Measurements from ENCODE around the gene ADGRL2. TPM values are rescaled to one million over a fixed set of nuclear protein-coding genes. Genes with fewer than 3 reads are reported as not detected.

ADGRL2 gene
- total RNA-seq, 1 experiment from 2014 or later, result 0.51 TPM

GRCh38 chr1:81990241-81990640, 189.5 kb downstream of the ADGRL2 start:
- TF ChIP-seq EZH2 (IDR thresholded peaks at IDR 0.05; ENCODE audit: low read length, unreplicated experiment), result no peak
- no peak for TF ChIP-seq EZH2phosphoT487 (IDR thresholded peaks at IDR 0.05; ENCODE audit: borderline replicate concordance, low read length)
- no peak for TF ChIP-seq CTCF (conservative IDR thresholded peaks at IDR 0.05; ENCODE audit: low read depth, low read length)
- ATAC-seq (no peak), DNase-seq (no peak)

GRCh38 chr1:81998165-81998564, 197.4 kb downstream of the ADGRL2 start:
- no peaks in the 10 kb centered on the region for H3F3A ChIP-seq (ENCODE audit: low read length, unreplicated experiment)
- CTCF ChIA-PET, result no interaction called here
- no peak overlapping the region for H3K27ac ChIP-seq (ENCODE audit: low read length)
- H3K4me1 ChIP-seq (ENCODE audit: insufficient read depth, low read length), result no peaks in the 10 kb centered on the region
- TF ChIP-seq CTCF (conservative IDR thresholded peaks at IDR 0.05; ENCODE audit: low read depth, low read length), result no peak
- no peak for TF ChIP-seq EZH2 (IDR thresholded peaks at IDR 0.05; ENCODE audit: low read length, unreplicated experiment)
- TF ChIP-seq EZH2phosphoT487 (IDR thresholded peaks at IDR 0.05; ENCODE audit: borderline replicate concordance, low read length), result no peak
- H3K4me2 ChIP-seq (ENCODE audit: low read length), result no peak overlapping the region
- no peak overlapping the region for H3K9ac ChIP-seq (ENCODE audit: low read length)
- no peak overlapping the region for H3K4me3 ChIP-seq (ENCODE audit: low read length)
- H3K36me3 ChIP-seq (ENCODE audit: low read depth, low read length), result no peaks in the 10 kb centered on the region
- no peak overlapping the region for H2AFZ ChIP-seq (ENCODE audit: low read length)
- peaks cover 57% of the 10 kb centered on the region for H3K27me3 ChIP-seq (ENCODE audit: low read length)
- no peaks in the 10 kb centered on the region for H3K79me2 ChIP-seq (ENCODE audit: low read length)
- H3K9me3 ChIP-seq (ENCODE audit: low read length), result no peaks in the 10 kb centered on the region
- intact Hi-C loops (cut with micrococcal nuclease), result no loop called here
- H4K20me1 ChIP-seq (ENCODE audit: low read length), result no peaks in the 10 kb centered on the region
- BruUV-seq (replicated peaks), result no TSS peak
- H3K9me2 ChIP-seq (replicated peaks; ENCODE audit: low read length), result no peaks in the 10 kb centered on the region
- DNase-seq (no peak), ATAC-seq (no peak)
- POLR2A ChIA-PET (ENCODE audit: unreplicated experiment), result no interaction called here

More at GRCh38 chr1:81990241-81990640, 189.5 kb downstream of the ADGRL2 start:
- Histone ChIP-seq H2AFZ (ENCODE audit: low read length) (no peak overlapping the region), H3K79me2 (ENCODE audit: low read length) (no peaks in the 10 kb centered on the region), H3K9me3 (ENCODE audit: low read length) (no peaks in the 10 kb centered on the region), H3K27ac (ENCODE audit: low read length) (no peak overlapping the region), H3K9ac (ENCODE audit: low read length) (no peak overlapping the region), H3K27me3 (ENCODE audit: low read length) (peaks cover 41% of the 10 kb centered on the region), H4K20me1 (ENCODE audit: low read length) (no peaks in the 10 kb centered on the region), H3F3A (ENCODE audit: low read length, unreplicated experiment) (no peaks in the 10 kb centered on the region), H3K4me3 (ENCODE audit: low read length) (no peak overlapping the region), H3K4me1 (ENCODE audit: insufficient read depth, low read length) (no peaks in the 10 kb centered on the region), H3K36me3 (ENCODE audit: low read depth, low read length) (no peaks in the 10 kb centered on the region), H3K9me2 (replicated peaks; ENCODE audit: low read length) (no peaks in the 10 kb centered on the region), H3K4me2 (ENCODE audit: low read length) (no peak overlapping the region)
- POLR2A ChIA-PET (ENCODE audit: unreplicated experiment), result no interaction called here
- intact Hi-C loops (cut with micrococcal nuclease), result no loop called here
- CTCF ChIA-PET, result no interaction called here
- no TSS peak for BruUV-seq (replicated peaks)

GRCh38 chr1:81999364-81999763, 198.6 kb downstream of the ADGRL2 start:
- ChIA-PET CTCF (no interaction called here), POLR2A (ENCODE audit: unreplicated experiment) (no interaction called here)
- Histone ChIP-seq H3K9me3 (ENCODE audit: low read length) (no peaks in the 10 kb centered on the region), H3K36me3 (ENCODE audit: low read depth, low read length) (no peaks in the 10 kb centered on the region), H4K20me1 (ENCODE audit: low read length) (no peaks in the 10 kb centered on the region), H2AFZ (ENCODE audit: low read length) (no peak overlapping the region), H3F3A (ENCODE audit: low read length, unreplicated experiment) (no peaks in the 10 kb centered on the region), H3K4me2 (ENCODE audit: low read length) (no peak overlapping the region), H3K27ac (ENCODE audit: low read length) (no peak overlapping the region), H3K27me3 (ENCODE audit: low read length) (peaks cover 58% of the 10 kb centered on the region), H3K4me3 (ENCODE audit: low read length) (no peak overlapping the region), H3K9me2 (replicated peaks; ENCODE audit: low read length) (no peaks in the 10 kb centered on the region), H3K9ac (ENCODE audit: low read length) (no peak overlapping the region), H3K79me2 (ENCODE audit: low read length) (no peaks in the 10 kb centered on the region), H3K4me1 (ENCODE audit: insufficient read depth, low read length) (no peaks in the 10 kb centered on the region)
- intact Hi-C loops (cut with micrococcal nuclease), result no loop called here
- DNase-seq (no peak), ATAC-seq (no peak)
- TF ChIP-seq EZH2 (IDR thresholded peaks at IDR 0.05; ENCODE audit: low read length, unreplicated experiment) (no peak), EZH2phosphoT487 (IDR thresholded peaks at IDR 0.05; ENCODE audit: borderline replicate concordance, low read length) (no peak), CTCF (conservative IDR thresholded peaks at IDR 0.05; ENCODE audit: low read depth, low read length) (no peak)
- no TSS peak for BruUV-seq (replicated peaks)

Measured in PC-3 (cell line).